ENCODE results near the gene MAMSTR. TPM values are rescaled to one million over a fixed set of nuclear protein-coding genes. Genes with fewer than 3 reads are reported as not detected.

The MAMSTR gene
- total RNA-seq, 5 donors from 2014 or later (not counting 1 experiment from before 2014, with no cell fraction given): 0.56 to 2.4 (median 1.6) TPM

DNA sequence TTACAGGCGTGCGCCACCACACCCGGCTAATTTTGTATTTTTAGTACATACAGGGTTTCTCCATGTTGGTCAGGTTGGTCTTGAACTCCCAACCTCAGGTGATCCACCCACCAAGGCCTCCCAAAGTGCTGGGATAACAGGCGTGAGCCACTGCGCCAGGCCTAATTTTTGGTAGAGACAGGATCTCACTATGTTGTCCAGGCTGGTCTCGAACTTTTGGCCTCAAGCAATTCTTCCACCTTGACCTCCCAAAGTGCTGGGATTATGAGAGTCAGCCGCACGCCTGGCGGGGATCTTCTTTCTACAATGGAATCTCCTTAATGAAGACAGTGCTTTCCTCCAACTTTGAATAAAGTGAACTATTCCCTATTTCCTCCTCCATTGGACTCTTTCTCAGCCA lies 15.1 kb upstream of the MAMSTR start:
- Mint-ChIP-seq H3K4me3 (no peak overlapping the region), H3K9me3 (no peaks in the 10 kb centered on the region), H3K4me1 (peaks cover 0 to 4% (median 3%) of the 10 kb centered on the region in 3 donors), H3K27ac (no peak overlapping the region), H3K27me3 (peaks cover 0 to 5% of the 10 kb centered on the region in 2 donors), H3K36me3 (no peaks in the 10 kb centered on the region)
- H3K27ac ChIP-seq (ENCODE audit: low read length): no peak overlapping the region
- CTCF ChIA-PET: no interaction called here
- DNase-seq: no peak
- no CpG with 5 or more reads among the region's 9 CpGs for WGBS (ENCODE audit: insufficient coverage)
- H3K4me1 ChIP-seq (ENCODE audit: control insufficient read depth in 1 of 2, extremely low read depth in 1 of 2, insufficient read depth in 2 of 2, low read length in 2 of 2): peaks cover 2 to 10% of the 10 kb centered on the region in 2 experiments
- no peak overlapping the region for H3K4me3 ChIP-seq (ENCODE audit: control insufficient read depth in 1 of 2, extremely low read depth in 1 of 2, low read length in 1 of 2)
- peaks cover 0 to under 1% of the 10 kb centered on the region in 2 experiments for H3K27me3 ChIP-seq (replicated peaks in 1 of 2; ENCODE audit: control insufficient read depth in 2 of 2, extremely low read depth in 1 of 2, insufficient read depth in 2 of 2, low read length in 1 of 2)
- H3K36me3 ChIP-seq (ENCODE audit: control insufficient read depth in 2 of 2, extremely low read depth in 1 of 2, insufficient read depth in 1 of 2, low read length in 1 of 2): no peaks in the 10 kb centered on the region
- ATAC-seq (replicated peaks in 1 of 4): no peak
- POLR2A ChIA-PET: no interaction called here
- H3K9me3 ChIP-seq: no peaks in the 10 kb centered on the region

- DNase-seq: no peak
- Mint-ChIP-seq H3K27ac (no peak overlapping the region), H3K36me3 (peaks cover 2% of the 10 kb centered on the region), H3K9me3 (peaks cover 2 to 6% (median 6%) of the 10 kb centered on the region in 3 donors), H3K27me3 (peaks cover 0 to 5% of the 10 kb centered on the region in 2 donors), H3K4me3 (no peak overlapping the region), H3K4me1 (peaks cover 6 to 7% (median 6%) of the 10 kb centered on the region in 3 donors)
- ATAC-seq (replicated peaks in 1 of 4): no peak
- Histone ChIP-seq H3K4me1 (ENCODE audit: control insufficient read depth in 1 of 2, extremely low read depth in 1 of 2, insufficient read depth in 2 of 2, low read length in 2 of 2) (peaks cover 4 to 7% of the 10 kb centered on the region in 2 experiments), H3K36me3 (ENCODE audit: control insufficient read depth in 2 of 2, extremely low read depth in 1 of 2, insufficient read depth in 1 of 2, low read length in 1 of 2) (no peaks in the 10 kb centered on the region), H3K9me3 (peaks cover 3% of the 10 kb centered on the region), H3K27ac (ENCODE audit: low read length) (no peak overlapping the region), H3K27me3 (replicated peaks in 1 of 2; ENCODE audit: control insufficient read depth in 2 of 2, extremely low read depth in 1 of 2, insufficient read depth in 2 of 2, low read length in 1 of 2) (no peaks in the 10 kb centered on the region), H3K4me3 (ENCODE audit: control insufficient read depth in 1 of 2, extremely low read depth in 1 of 2, low read length in 1 of 2) (no peak overlapping the region)
- 85% methylated on average over 4 of the region's 4 CpGs for WGBS (ENCODE audit: insufficient coverage)
- ChIA-PET POLR2A (no interaction called here), CTCF (no interaction called here)
Measured at GRCh38 chr19:48731452-48731851, 11.9 kb upstream of the MAMSTR start.

DNA sequence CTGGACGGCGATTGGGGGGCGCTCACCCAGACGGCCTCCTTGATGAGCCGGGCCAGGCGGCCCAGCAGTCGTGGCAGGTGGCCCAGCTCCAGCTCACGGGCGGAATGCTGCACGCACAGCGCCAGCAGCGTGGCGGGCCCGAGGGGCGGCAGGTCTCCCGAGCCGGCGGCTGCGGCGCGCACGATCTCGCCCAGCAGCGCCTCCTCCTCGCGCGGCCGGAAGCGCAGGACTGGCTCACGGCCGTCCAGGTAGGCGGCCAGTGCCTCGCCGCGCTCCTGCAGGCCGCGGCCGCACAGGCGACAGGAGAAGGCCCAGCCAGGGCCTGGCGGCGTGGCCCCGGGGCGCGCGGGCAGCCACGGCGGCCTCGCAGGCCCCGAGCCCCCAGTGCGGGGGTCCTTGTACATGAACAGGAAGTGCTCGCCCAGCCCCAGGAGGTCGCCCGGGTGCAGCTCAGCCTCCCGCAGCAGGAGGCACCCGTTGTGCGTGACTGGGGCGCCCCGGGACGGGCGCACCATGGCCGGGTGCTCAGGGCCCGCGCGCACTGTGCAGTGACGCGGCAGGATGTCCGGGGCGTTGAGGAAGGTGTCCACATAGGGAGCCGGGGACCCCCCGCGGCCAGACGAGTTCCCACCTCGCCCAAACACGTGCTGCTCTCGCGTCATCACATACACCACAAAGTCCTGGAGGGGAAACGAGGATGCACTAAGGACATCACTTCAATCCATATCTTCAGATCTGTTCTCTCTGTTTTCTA lies 9.6 kb upstream of the MAMSTR start:
- no peak overlapping the region for H3K27ac Mint-ChIP-seq
- DNase-seq (no peak), ATAC-seq (replicated peaks in 1 of 4) (no peak)
- H3K27me3 Mint-ChIP-seq: peaks cover 0 to 5% of the 10 kb centered on the region in 2 donors
- POLR2A ChIA-PET: interaction anchor here in 1 of 2 donors (0.7 kb wide), 1 partner anchor 1205 kb away, joined by 10 read pairs; no protein-coding TSS in a partner anchor
- no peak overlapping the region for H3K4me3 Mint-ChIP-seq
- peaks cover 7 to 15% (median 15%) of the 10 kb centered on the region in 3 donors for H3K9me3 Mint-ChIP-seq
- CTCF ChIA-PET: no interaction called here
- WGBS (ENCODE audit: insufficient coverage): 94% methylated on average over 69 of the region's 77 CpGs
- Histone ChIP-seq H3K27ac (ENCODE audit: low read length) (no peak overlapping the region), H3K36me3 (ENCODE audit: control insufficient read depth in 2 of 2, extremely low read depth in 1 of 2, insufficient read depth in 1 of 2, low read length in 1 of 2) (no peaks in the 10 kb centered on the region), H3K4me3 (ENCODE audit: control insufficient read depth in 1 of 2, extremely low read depth in 1 of 2, low read length in 1 of 2) (no peak overlapping the region), H3K27me3 (replicated peaks in 1 of 2; ENCODE audit: control insufficient read depth in 2 of 2, extremely low read depth in 1 of 2, insufficient read depth in 2 of 2, low read length in 1 of 2) (no peaks in the 10 kb centered on the region), H3K9me3 (peaks cover 3% of the 10 kb centered on the region), H3K4me1 (ENCODE audit: control insufficient read depth in 1 of 2, extremely low read depth in 1 of 2, insufficient read depth in 2 of 2, low read length in 2 of 2) (peaks cover 11 to 27% of the 10 kb centered on the region in 2 experiments)
- H3K4me1 Mint-ChIP-seq: peaks cover 22 to 25% (median 23%) of the 10 kb centered on the region in 3 donors
- peaks cover 9% of the 10 kb centered on the region for H3K36me3 Mint-ChIP-seq

- DNase-seq: peak in 9 of 35 experiments; percentile 13 to 68 (median 38)
- no peaks in the 10 kb centered on the region for H3K27me3 ChIP-seq (replicated peaks in 1 of 2; ENCODE audit: control insufficient read depth in 2 of 2, extremely low read depth in 1 of 2, insufficient read depth in 2 of 2, low read length in 1 of 2)
- ChIA-PET POLR2A (interaction anchor here in 1 of 2 donors (0.5 kb wide), 1 partner anchor 18 kb away, joined by 4 read pairs; no protein-coding TSS in a partner anchor), CTCF (no interaction called here)
- no peaks in the 10 kb centered on the region for H3K36me3 ChIP-seq (ENCODE audit: control insufficient read depth in 2 of 2, extremely low read depth in 1 of 2, insufficient read depth in 1 of 2, low read length in 1 of 2)
- peaks cover 9% of the 10 kb centered on the region for H3K36me3 Mint-ChIP-seq
- H3K27ac Mint-ChIP-seq: peak overlapping the region; percentile 68 to 71
- H3K4me3 ChIP-seq (ENCODE audit: control insufficient read depth in 1 of 2, extremely low read depth in 1 of 2, low read length in 1 of 2): peak overlapping the region in 1 of 2 donors; percentile 51
- H3K27me3 Mint-ChIP-seq: no peaks in the 10 kb centered on the region
- WGBS (ENCODE audit: insufficient coverage): 50% methylated on average over 2 of the region's 2 CpGs
- H3K9me3 Mint-ChIP-seq: peaks cover 7 to 15% (median 15%) of the 10 kb centered on the region in 3 donors
- H3K4me3 Mint-ChIP-seq: peak overlapping the region in 2 of 3 donors; percentile 2 to 48
- peaks cover 3% of the 10 kb centered on the region for H3K9me3 ChIP-seq
- peaks cover 22 to 26% (median 25%) of the 10 kb centered on the region in 3 donors for H3K4me1 Mint-ChIP-seq
- peaks cover 11 to 30% of the 10 kb centered on the region in 2 experiments for H3K4me1 ChIP-seq (ENCODE audit: control insufficient read depth in 1 of 2, extremely low read depth in 1 of 2, insufficient read depth in 2 of 2, low read length in 2 of 2)
- peak overlapping the region; percentile 35 for H3K27ac ChIP-seq (ENCODE audit: low read length)
- ATAC-seq (replicated peaks in 1 of 4): peak in 3 of 4 experiments; percentile 29 to 47 (median 39)
Measured at GRCh38 chr19:48726556-48726955, 7.0 kb upstream of the MAMSTR start.

DNA sequence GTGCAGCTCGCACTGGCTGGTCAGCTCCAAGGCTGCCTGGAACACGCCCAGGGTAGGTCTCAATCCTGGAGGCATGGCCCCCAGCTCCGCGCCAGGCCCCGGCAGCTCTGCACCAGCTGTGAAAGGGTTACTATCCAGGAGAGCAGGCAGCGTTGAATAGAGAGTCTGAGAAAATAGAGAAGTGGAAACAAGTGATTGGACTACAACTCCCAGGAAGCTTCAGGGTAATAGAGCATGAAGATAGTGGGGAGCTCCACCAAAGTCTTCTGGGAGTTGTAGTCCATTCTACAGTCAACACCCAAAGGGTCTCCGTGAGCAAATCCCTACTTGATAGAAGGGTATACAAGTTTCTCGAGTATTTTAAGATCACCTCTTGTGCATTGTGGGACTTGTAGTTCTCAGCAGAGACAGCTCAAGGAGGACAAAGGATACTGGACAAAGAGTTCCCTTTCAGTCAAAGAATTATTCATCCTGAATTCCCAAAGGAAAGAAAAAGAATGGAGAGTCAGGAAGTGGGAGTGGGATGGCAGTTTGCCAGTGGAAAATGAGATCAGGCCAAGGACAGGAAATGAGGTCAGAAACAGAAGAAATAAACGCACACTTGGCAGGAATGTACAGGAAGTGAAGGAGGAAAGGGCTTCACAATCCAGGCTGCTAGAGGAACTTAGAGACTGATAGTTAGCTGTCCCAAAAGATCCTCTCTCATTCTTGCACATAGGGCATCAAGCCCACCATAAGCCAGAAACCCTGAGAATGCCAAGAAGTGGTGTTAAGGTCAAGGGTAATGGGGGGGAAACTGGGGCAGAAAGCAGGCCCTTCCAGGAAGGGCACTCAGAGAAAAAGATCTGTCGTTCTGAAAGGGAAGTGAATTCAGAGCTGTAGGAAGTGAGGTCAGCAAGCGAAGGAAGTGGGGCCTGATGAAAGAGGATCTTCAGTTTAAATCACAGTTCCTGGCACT lies 5.5 kb upstream of the MAMSTR start:
- Mint-ChIP-seq H3K36me3 (peaks cover 9% of the 10 kb centered on the region), H3K27me3 (no peaks in the 10 kb centered on the region), H3K9me3 (peaks cover 7 to 15% (median 15%) of the 10 kb centered on the region in 3 donors), H3K4me1 (peaks cover 31 to 36% (median 33%) of the 10 kb centered on the region in 3 donors), H3K27ac (peak overlapping the region; percentile 89 to 95), H3K4me3 (peak overlapping the region; percentile 7 to 74 (median 39))
- peak; percentile 23 to 59 (median 40) for ATAC-seq (replicated peaks in 1 of 4)
- peaks cover 14 to 43% of the 10 kb centered on the region in 2 experiments for H3K4me1 ChIP-seq (ENCODE audit: control insufficient read depth in 1 of 2, extremely low read depth in 1 of 2, insufficient read depth in 2 of 2, low read length in 2 of 2)
- ChIA-PET CTCF (interaction anchor here in 1 of 2 donors (0.5 kb wide), 1 partner anchor 129 kb away, joined by 7 read pairs; no protein-coding TSS in a partner anchor), POLR2A (interaction anchor here in 1 of 2 donors (0.6 kb wide), 2 partner anchors 111 to 229 kb away, joined by 3 to 4 read pairs; partner anchors contain the start of gene HSD17B14)
- H3K4me3 ChIP-seq (ENCODE audit: control insufficient read depth in 1 of 2, extremely low read depth in 1 of 2, low read length in 1 of 2): no peak overlapping the region
- DNase-seq: peak in 13 of 35 experiments; percentile 23 to 78 (median 40)
- no peaks in the 10 kb centered on the region for H3K36me3 ChIP-seq (ENCODE audit: control insufficient read depth in 2 of 2, extremely low read depth in 1 of 2, insufficient read depth in 1 of 2, low read length in 1 of 2)
- H3K9me3 ChIP-seq: peaks cover 3% of the 10 kb centered on the region
- WGBS (ENCODE audit: insufficient coverage): 60% methylated on average over 6 of the region's 11 CpGs
- H3K27ac ChIP-seq (ENCODE audit: low read length): peak overlapping the region; percentile 77
- no peaks in the 10 kb centered on the region for H3K27me3 ChIP-seq (replicated peaks in 1 of 2; ENCODE audit: control insufficient read depth in 2 of 2, extremely low read depth in 1 of 2, insufficient read depth in 2 of 2, low read length in 1 of 2)
